Neutrophil (primary cell): ENCODE data around the gene GALNT8.

Experiments
- H3K27ac ChIP-seq: fragments of 200-600 bp; sonication (generic); 2 replicates; pipeline ENCODE4 v1.5.1; 2016; ENCODE audit warnings: mild to moderate bottlenecking, moderate library complexity
- H3K27me3 ChIP-seq: fragments of 200-600 bp; sonication (generic); 2 replicates; pipeline ENCODE4 v1.6.0; 2016; ENCODE audit warnings: mild to moderate bottlenecking
- H3K36me3 ChIP-seq: fragments of 200-600 bp; sonication (generic); 2 replicates; pipeline ENCODE4 v1.5.1; 2017
- H3K4me1 ChIP-seq, 2 experiments: fragments of 200-600 bp in 1 of 2; sonication (generic) in 1 of 2; 1 replicate in 1 of 2; 2 replicates in 1 of 2; pipeline versions ENCODE4 v1.5.1 to v1.6.1; 2013 to 2016; ENCODE audit warnings: low read depth in 1 of 2, low read length in 1 of 2, mild to moderate bottlenecking in 1 of 2, moderate library complexity in 1 of 2; ENCODE audit not compliant: control insufficient read depth in 1 of 2, insufficient read depth in 1 of 2
- H3K4me3 ChIP-seq, 2 experiments: fragments of 200-600 bp in 1 of 2; sonication (generic) in 1 of 2; 1 replicate in 1 of 2; 2 replicates in 1 of 2; pipeline ENCODE4 v1.5.1; 2013 to 2016; ENCODE audit warnings: low read depth in 1 of 2, low read length in 1 of 2, mild to moderate bottlenecking in 1 of 2, moderate library complexity in 1 of 2
- H3K9me3 ChIP-seq: fragments of 200-600 bp; sonication (generic); 2 replicates; pipeline ENCODE4 v1.5.1; 2016
- TF ChIP-seq, protein P1 (sequence below): fragments of 200-600 bp; sonication (generic); IDR thresholded peaks from 2 replicates; pipeline ENCODE4 v1.5.1; 2016; ENCODE audit warnings: antibody characterized with exemption

Gene GALNT8

DNA sequence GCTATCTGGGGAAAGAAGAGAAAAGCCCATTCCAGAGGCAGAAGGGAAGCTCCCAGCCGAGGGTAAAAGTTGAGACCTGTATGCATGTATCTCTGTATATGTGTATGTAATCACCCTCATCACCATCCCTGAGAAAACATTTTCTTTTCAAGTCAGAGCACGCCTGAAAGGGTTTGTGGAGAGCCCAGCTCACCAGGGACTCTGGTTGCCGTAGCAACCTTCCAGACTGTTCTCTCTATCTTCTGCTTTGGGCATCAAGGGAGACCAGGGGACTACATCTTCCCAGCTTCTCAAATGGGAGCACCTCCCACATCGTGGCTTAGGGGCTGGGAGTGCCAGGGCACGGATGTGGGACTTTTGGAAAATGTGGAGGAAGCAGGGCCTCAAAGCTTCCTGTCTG, 93.5 kb downstream of the GALNT8 start:
- H3K4me1 ChIP-seq: no peaks in the 10 kb centered on the region
- H3K9me3 ChIP-seq: no peaks in the 10 kb centered on the region
- H3K27me3 ChIP-seq: peaks cover 84% of the 10 kb centered on the region
- TF ChIP-seq, protein P1, sequence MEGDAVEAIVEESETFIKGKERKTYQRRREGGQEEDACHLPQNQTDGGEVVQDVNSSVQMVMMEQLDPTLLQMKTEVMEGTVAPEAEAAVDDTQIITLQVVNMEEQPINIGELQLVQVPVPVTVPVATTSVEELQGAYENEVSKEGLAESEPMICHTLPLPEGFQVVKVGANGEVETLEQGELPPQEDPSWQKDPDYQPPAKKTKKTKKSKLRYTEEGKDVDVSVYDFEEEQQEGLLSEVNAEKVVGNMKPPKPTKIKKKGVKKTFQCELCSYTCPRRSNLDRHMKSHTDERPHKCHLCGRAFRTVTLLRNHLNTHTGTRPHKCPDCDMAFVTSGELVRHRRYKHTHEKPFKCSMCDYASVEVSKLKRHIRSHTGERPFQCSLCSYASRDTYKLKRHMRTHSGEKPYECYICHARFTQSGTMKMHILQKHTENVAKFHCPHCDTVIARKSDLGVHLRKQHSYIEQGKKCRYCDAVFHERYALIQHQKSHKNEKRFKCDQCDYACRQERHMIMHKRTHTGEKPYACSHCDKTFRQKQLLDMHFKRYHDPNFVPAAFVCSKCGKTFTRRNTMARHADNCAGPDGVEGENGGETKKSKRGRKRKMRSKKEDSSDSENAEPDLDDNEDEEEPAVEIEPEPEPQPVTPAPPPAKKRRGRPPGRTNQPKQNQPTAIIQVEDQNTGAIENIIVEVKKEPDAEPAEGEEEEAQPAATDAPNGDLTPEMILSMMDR: no peak
- H3K27ac ChIP-seq: no peak overlapping the region
- H3K4me3 ChIP-seq: no peak overlapping the region
- no peaks in the 10 kb centered on the region for H3K36me3 ChIP-seq

DNA sequence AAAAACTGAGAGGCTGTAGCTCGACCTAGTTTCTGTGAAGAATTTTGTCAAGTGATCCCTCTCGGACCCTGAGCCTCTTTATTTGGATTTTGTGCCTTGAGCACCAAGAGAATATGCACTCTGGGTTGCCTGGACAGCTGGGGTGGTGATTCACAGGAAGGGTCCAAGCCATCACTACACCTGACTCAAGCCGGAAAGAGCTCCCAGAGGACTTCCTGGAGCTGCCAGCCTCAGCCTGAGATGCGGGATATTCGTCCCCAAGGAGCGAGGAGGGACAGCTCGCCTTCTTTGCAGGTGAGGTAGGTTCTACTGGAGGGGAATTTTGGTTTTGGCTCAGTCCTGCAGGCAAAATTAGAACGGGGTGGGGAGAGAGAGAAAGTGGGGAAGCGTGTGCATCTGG, 94.3 kb downstream of the GALNT8 start:
- TF ChIP-seq, protein P1: no peak
- Histone ChIP-seq H3K9me3 (no peaks in the 10 kb centered on the region), H3K4me3 (no peak overlapping the region), H3K36me3 (no peaks in the 10 kb centered on the region), H3K4me1 (no peaks in the 10 kb centered on the region), H3K27me3 (peaks cover 78% of the 10 kb centered on the region), H3K27ac (no peak overlapping the region)

DNA sequence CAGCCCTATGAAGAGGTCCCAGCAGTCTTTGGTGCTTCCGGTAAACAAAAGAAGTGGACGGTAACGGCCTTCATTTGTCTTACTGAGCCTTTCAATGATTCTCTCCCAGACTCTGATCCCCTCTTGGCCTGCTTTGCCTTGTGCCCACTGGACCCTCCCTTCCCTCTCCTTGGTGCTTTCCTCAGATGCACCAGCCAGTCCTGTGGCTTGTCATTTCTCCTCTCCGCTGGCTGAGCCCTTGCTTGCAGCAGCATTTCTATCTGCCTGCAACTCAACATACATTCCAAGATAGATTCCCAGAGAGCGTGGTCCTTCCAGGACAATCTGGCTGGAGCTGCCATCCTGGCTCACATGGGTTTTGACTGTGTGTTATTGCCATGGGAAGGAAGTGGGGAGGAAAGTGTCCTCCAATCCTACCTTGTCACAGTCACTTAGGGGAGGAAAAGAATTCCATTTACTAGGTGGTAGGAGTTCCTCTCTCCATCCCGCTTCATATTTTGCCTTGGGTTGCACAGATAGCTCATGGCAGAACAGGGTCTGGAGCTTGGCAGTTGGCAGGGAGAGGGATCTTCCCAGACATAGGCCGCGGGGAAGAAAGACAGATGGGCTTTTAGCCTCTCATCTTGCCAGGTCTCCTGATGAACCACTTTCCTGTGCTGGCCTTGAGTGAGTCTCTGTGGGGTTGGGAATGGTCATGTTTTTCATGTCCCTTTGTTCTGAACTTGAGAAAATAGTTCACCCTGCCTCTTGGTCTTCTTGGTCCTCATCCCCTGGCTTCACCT, 96.7 kb downstream of the GALNT8 start:
- TF ChIP-seq, protein P1: no peak
- Histone ChIP-seq H3K36me3 (no peaks in the 10 kb centered on the region), H3K27me3 (peaks cover 67% of the 10 kb centered on the region), H3K9me3 (no peaks in the 10 kb centered on the region), H3K4me1 (no peaks in the 10 kb centered on the region), H3K27ac (no peak overlapping the region), H3K4me3 (no peak overlapping the region)

DNA sequence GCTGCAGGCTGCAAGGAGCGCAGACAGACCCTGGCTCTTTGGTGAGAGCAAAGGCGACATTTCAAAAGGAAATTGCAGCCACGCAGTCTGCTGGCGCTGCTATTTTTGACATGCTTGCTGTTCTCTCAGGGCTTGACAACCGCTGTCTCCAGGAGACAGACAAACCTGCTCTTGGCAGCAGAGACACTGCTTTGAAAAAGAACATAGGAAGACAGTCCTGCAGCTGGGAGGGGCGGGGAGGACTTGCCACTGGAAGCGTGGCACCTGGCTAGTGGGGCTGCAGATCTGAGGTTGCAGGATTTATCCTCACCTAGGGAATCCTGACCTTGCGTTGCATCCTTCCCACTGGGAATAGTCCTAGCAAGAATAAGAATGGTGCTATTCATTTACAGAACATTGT, 97.7 kb downstream of the GALNT8 start:
- no peaks in the 10 kb centered on the region for H3K4me1 ChIP-seq
- H3K36me3 ChIP-seq: no peaks in the 10 kb centered on the region
- H3K4me3 ChIP-seq: no peak overlapping the region
- peaks cover 58% of the 10 kb centered on the region for H3K27me3 ChIP-seq
- H3K27ac ChIP-seq: no peak overlapping the region
- TF ChIP-seq, protein P1: no peak
- H3K9me3 ChIP-seq: no peaks in the 10 kb centered on the region

DNA sequence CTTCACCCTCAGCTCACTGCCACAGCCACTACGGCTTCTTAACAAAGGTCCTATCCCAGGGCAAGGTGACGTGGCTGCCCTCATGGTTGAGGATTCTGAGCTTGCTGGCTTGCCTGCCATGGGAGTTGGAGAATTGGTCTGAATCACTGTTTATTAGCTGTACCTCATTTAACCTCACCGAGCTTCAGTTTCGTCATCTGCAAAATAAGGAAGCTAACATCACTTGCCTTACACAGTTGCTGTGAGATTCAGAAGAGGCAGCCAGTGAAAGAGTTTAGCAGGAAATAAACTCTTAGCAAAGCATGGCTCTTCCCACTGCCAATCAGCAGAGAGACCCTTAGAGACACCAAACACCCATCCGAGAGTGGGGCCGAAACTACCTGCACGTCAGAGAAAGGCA, 99.5 kb downstream of the GALNT8 start:
- peaks cover 55% of the 10 kb centered on the region for H3K27me3 ChIP-seq
- no peaks in the 10 kb centered on the region for H3K36me3 ChIP-seq
- no peaks in the 10 kb centered on the region for H3K9me3 ChIP-seq
- peaks cover 0 to 3% of the 10 kb centered on the region in 2 experiments for H3K4me1 ChIP-seq
- H3K27ac ChIP-seq: no peak overlapping the region
- H3K4me3 ChIP-seq: no peak overlapping the region
- TF ChIP-seq, protein P1: no peak
